ENCODE data around the gene COA7.
A peak's percentile ranks its signal among the peaks of the same experiment; 100 is the strongest.
"Not testable (repeated sequence)": the region's sequence is repeated elsewhere in the genome, so short reads cannot be mapped to it uniquely, and the experiment has no call there.

COA7 gene

DNA sequence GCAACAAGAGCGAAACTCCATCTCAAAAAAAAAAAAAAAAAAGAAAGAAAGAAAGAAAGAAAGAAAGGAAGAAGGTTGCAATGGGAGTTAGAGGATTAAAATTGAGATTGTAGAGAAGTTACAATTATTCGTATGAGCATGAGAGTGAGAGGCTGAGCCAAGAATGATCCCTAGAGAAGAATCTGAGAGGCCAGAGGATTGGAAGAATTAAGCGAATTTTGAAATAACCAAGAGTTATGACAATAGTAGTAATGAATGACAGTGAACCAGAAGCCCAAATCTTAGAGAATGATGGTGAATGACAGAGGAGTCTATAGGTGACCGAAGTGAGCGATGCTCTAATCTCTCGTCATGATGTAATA is 27.7 kb upstream of the COA7 start:
- Histone ChIP-seq H3K9me3 (no peaks in the 10 kb centered on the region), H3K36me3 (replicated peaks) (no peaks in the 10 kb centered on the region), H3K4me1 (peaks cover 22% of the 10 kb centered on the region), H3K27me3 (ENCODE audit: low read depth) (no peaks in the 10 kb centered on the region), H3K4me3 (peak overlapping the region; percentile 56)
- in situ Hi-C loops (cut with MboI; ENCODE audit: low sequenced_read_pairs), result no loop called here
- no peak for DNase-seq (ENCODE audit: low spot score in 2 of 2)

DNA sequence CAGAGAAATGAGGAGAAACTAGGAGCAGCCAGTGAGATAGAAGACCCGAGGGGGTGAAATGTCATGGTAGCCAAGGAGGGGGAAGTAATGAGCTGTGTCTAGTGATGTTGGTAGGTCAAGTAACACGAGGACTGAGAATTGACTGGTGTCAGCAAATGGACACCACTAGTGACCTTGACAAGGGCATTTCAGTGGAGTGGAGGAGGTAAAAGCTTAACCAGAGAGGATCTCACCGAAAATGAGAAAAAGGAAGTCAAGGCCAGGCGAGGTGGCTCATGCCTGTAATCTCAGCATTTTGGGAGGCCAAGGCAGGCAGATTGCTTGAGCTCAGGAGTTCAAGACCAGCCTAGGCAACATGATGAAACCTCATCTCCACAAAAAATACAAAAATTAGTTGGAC is 25.1 kb upstream of the COA7 start:
- H3K4me3 ChIP-seq, result no peak overlapping the region
- peaks cover 11% of the 10 kb centered on the region for H3K4me1 ChIP-seq
- no peaks in the 10 kb centered on the region for H3K36me3 ChIP-seq (replicated peaks)
- no peaks in the 10 kb centered on the region for H3K9me3 ChIP-seq
- in situ Hi-C loops (cut with MboI; ENCODE audit: low sequenced_read_pairs), result no loop called here
- peaks cover 6% of the 10 kb centered on the region; the same call in 1 of the 2 replicates for H3K27me3 ChIP-seq (ENCODE audit: low read depth)
- DNase-seq (ENCODE audit: low spot score in 2 of 2), result no peak

GRCh38 chr1:52715296-52715695 is 17.1 kb upstream of the COA7 start:
- H3K4me3 ChIP-seq; DNase-seq (ENCODE audit: low spot score in 2 of 2); H3K27me3 ChIP-seq (ENCODE audit: low read depth); H3K9me3 ChIP-seq; H3K4me1 ChIP-seq; in situ Hi-C loops (cut with MboI; ENCODE audit: low sequenced_read_pairs); H3K36me3 ChIP-seq (replicated peaks): not testable (repeated sequence)

DNA sequence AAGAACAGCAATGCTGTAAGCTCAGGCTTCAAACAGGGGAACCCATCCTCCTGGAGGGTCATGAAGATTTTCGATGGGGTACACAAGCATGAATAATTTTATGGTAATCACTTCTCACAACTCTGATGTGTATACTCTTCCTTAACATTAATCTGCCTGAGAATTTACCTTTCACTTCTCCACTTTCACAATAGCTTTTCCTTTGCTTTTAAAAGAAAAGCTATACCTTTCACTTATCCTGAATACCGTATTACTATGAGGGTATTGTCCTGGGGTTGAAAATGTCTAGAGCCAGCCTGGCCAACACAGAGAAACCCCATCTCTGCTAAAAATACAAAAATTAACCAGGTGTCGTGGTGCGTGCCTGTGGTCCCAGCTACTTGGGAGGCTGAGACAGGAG is 15.4 kb upstream of the COA7 start:
- no peak for DNase-seq (ENCODE audit: low spot score in 2 of 2)
- no peaks in the 10 kb centered on the region for H3K4me1 ChIP-seq
- no peaks in the 10 kb centered on the region for H3K36me3 ChIP-seq (replicated peaks)
- no peaks in the 10 kb centered on the region for H3K27me3 ChIP-seq (ENCODE audit: low read depth)
- in situ Hi-C loops (cut with MboI; ENCODE audit: low sequenced_read_pairs), result no loop called here
- no peaks in the 10 kb centered on the region for H3K9me3 ChIP-seq
- H3K4me3 ChIP-seq, result no peak overlapping the region

DNA sequence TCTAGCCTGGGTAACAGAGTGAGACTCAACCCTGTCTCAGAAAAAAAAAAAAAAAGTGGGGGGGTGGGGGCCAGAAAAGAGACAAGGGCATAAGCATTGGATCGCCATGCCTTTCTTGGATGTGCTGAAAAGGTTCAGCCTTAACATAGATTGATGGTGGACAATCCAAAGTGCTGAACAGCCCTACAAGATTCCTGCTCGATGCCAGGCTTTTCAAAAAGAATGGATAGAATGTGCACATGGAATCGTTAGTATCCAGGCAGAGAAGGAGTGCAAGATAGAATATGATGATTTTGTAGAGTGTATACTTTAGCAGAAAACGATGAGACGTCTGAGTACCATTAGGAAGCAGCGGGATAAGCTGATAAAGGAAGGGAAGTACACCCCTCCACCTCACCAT is 10.9 kb upstream of the COA7 start:
- H3K36me3 ChIP-seq (replicated peaks), result no peaks in the 10 kb centered on the region
- in situ Hi-C loops (cut with MboI; ENCODE audit: low sequenced_read_pairs), result loop anchor here (10.0 kb wide), 1 partner anchor 476 kb away; no protein-coding TSS in a partner anchor
- H3K9me3 ChIP-seq, result no peaks in the 10 kb centered on the region
- DNase-seq (ENCODE audit: low spot score in 2 of 2), result no peak
- no peaks in the 10 kb centered on the region for H3K4me1 ChIP-seq
- no peaks in the 10 kb centered on the region for H3K27me3 ChIP-seq (ENCODE audit: low read depth)
- H3K4me3 ChIP-seq, result no peak overlapping the region

GRCh38 chr1:52707927-52708655 is 9.9 kb upstream of the COA7 start:
- in situ Hi-C loops (cut with MboI; ENCODE audit: low sequenced_read_pairs), result loop anchor here (10.0 kb wide), 1 partner anchor 477 kb away; no protein-coding TSS in a partner anchor
- H3K4me3 ChIP-seq, result no peak overlapping the region
- H3K27me3 ChIP-seq (ENCODE audit: low read depth), result no peaks in the 10 kb centered on the region
- peak; percentile 26 to 39 for DNase-seq (ENCODE audit: low spot score in 2 of 2)
- no peaks in the 10 kb centered on the region for H3K36me3 ChIP-seq (replicated peaks)
- H3K4me1 ChIP-seq, result no peaks in the 10 kb centered on the region
- H3K9me3 ChIP-seq, result no peaks in the 10 kb centered on the region

DNA sequence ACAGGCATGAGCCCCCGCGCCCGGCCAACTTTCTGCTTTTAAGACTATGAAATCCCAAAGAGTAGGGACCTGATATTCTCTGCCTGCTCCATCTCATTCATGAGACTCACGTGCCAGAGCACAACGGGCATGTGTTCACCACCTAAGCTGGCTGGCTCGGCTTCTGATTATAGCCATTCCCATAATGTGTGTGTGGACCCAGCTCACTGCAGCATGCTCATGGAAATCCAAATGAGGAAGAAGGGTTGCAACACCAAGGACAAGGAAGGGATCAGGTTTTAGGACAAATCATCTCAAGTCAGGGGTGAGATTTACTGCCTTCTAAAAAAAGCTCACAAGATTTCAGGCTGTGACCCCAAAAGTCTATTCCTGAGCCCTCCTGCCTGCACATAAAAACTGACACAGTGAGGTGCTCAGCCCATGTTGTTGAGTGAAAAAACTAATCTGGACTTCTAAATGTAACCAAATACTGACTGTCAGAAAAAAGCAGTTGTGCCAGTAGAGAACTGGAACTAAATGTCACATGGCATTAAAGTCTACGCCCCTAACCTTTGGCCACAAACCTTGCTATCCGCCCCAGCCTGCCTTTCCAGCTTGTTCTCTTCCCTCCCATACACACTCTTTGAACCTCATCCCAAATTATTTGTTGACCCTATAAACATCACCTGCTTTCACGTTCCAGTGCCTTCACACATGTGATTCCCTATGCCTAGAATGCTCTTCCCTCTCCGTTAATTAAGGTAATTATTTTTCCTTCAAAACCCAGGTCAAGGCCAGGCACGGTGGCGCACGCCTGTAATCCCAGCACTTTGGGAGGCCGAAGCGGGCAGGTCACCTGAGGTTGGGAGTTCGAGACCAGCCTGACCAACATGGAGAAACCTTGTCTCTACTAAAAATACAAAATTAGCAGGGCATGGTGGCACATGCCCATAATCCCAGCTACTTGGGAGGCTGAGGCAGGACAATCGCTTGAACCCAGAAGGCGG is 9.1 kb upstream of the COA7 start:
- Histone ChIP-seq H3K27me3 (ENCODE audit: low read depth) (no peaks in the 10 kb centered on the region), H3K4me1 (no peaks in the 10 kb centered on the region), H3K9me3 (no peaks in the 10 kb centered on the region), H3K4me3 (no peak overlapping the region), H3K36me3 (replicated peaks) (no peaks in the 10 kb centered on the region)
- DNase-seq (ENCODE audit: low spot score in 2 of 2), result no peak
- in situ Hi-C loops (cut with MboI; ENCODE audit: low sequenced_read_pairs), result loop anchor here (10.0 kb wide), 1 partner anchor 478 kb away; no protein-coding TSS in a partner anchor

GRCh38 chr1:52706136-52706670 is 8.1 kb upstream of the COA7 start:
- H3K27me3 ChIP-seq (ENCODE audit: low read depth), result no peaks in the 10 kb centered on the region
- H3K36me3 ChIP-seq (replicated peaks), result no peaks in the 10 kb centered on the region
- H3K4me1 ChIP-seq, result no peaks in the 10 kb centered on the region
- DNase-seq (ENCODE audit: low spot score in 2 of 2), result no peak
- H3K9me3 ChIP-seq, result no peaks in the 10 kb centered on the region
- in situ Hi-C loops (cut with MboI; ENCODE audit: low sequenced_read_pairs), result loop anchor here (10.0 kb wide), 1 partner anchor 479 kb away; no protein-coding TSS in a partner anchor
- H3K4me3 ChIP-seq, result no peak overlapping the region

DNA sequence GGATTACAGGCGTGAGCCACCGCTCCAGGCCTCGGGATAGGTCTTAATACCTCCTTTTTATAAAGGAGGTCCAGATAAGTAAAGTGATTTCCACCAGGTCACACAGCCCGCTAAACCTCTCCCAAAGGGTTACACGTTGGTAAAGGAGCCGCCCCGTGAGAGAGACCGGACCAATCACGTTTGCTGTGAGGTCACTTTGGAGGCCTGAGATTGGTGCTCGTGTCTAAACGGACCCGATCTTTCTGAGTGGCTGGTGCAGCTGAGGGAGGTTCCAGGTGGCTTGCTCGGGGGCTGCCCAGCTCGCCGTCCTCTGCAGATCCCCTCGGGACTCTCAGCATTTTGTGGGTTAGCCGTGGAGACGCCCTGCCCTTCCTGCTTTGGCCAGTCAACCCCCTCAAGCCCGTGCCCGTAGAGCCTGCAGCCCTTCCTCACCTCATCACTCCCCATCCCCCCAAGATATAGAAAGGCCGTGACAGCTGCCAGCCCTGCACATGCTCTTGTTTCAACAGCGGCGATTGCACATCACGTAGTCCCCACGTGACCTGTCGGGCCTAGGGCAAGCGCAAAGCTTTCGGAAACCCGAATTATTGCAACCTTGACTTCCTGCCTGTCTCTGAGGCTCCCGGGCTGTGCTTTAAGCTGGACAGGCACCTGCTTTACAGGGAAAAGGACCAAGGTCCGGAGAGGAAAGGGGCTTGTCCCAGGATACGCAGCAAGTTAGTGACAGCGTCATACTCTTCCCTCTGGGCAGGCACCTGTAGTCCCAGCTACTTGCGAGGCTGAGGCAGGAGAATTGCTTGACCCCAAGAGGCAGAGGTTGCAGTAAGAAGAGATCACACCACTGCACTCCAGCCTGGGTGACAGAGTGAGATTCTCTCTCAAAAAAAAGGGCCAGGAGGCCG is 5.0 kb upstream of the COA7 start:
- H3K4me1 ChIP-seq, result peaks cover 6% of the 10 kb centered on the region
- H3K9me3 ChIP-seq, result no peaks in the 10 kb centered on the region
- DNase-seq (ENCODE audit: low spot score in 2 of 2), result peak in 1 of 2 experiments; percentile 18
- no peaks in the 10 kb centered on the region for H3K36me3 ChIP-seq (replicated peaks)
- in situ Hi-C loops (cut with MboI; ENCODE audit: low sequenced_read_pairs), result loop anchor here (10.0 kb wide), 1 partner anchor 482 kb away; no protein-coding TSS in a partner anchor
- no peaks in the 10 kb centered on the region for H3K27me3 ChIP-seq (ENCODE audit: low read depth)
- H3K4me3 ChIP-seq, result no peak overlapping the region

- in situ Hi-C loops (cut with MboI; ENCODE audit: low sequenced_read_pairs), result loop anchor here (25.0 kb wide), 2 partner anchors 283 to 808 kb away; partner anchors contain the start of genes NRDC, ORC1 and PRPF38A
- peaks cover 33% of the 10 kb centered on the region for H3K36me3 ChIP-seq (replicated peaks)
- no peak overlapping the region for H3K4me3 ChIP-seq
- no peak for DNase-seq (ENCODE audit: low spot score in 2 of 2)
- H3K9me3 ChIP-seq, result peaks cover 4% of the 10 kb centered on the region; the same call in 1 of the 2 replicates
- peaks cover 12% of the 10 kb centered on the region for H3K4me1 ChIP-seq
- H3K27me3 ChIP-seq (ENCODE audit: low read depth), result no peaks in the 10 kb centered on the region
These were observed 2.5 kb downstream of the COA7 start for GRCh38 chr1:52695627-52696026.

GRCh38 chr1:52693843-52694242 is 4.3 kb downstream of the COA7 start:
- in situ Hi-C loops (cut with MboI; ENCODE audit: low sequenced_read_pairs), result loop anchor here (25.0 kb wide), 2 partner anchors 282 to 807 kb away; partner anchors contain the start of genes NRDC, ORC1 and PRPF38A
- Histone ChIP-seq H3K36me3 (replicated peaks) (peaks cover 47% of the 10 kb centered on the region), H3K9me3 (peaks cover 4% of the 10 kb centered on the region; the same call in 1 of the 2 replicates), H3K27me3 (ENCODE audit: low read depth) (no peaks in the 10 kb centered on the region), H3K4me3 (no peak overlapping the region), H3K4me1 (peaks cover 12% of the 10 kb centered on the region)
- no peak for DNase-seq (ENCODE audit: low spot score in 2 of 2)

DNA sequence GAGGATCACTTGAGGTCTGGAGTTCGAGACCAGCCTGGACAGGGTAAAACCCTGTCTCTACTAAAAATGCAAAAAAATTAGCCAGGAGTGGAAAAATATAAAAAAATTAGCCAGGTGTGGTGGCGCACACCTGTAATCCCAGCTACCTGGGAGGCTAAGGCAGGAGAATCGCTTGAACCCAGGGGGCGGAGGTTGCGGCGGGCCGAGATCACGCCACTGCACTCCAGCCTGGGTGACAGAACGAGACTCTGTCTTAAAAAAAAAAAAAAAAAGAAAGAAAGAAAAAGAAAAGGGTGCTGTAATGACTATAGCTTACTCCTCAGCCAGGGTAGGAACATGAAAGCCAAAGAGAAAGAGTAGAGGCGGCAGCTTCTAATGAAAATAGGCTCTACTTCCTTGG is 4.8 kb downstream of the COA7 start:
- H3K36me3 ChIP-seq (replicated peaks), result peaks cover 52% of the 10 kb centered on the region
- DNase-seq (ENCODE audit: low spot score in 2 of 2); H3K4me1 ChIP-seq; H3K4me3 ChIP-seq; H3K27me3 ChIP-seq (ENCODE audit: low read depth); H3K9me3 ChIP-seq: not testable (repeated sequence)
- in situ Hi-C loops (cut with MboI; ENCODE audit: low sequenced_read_pairs), result loop anchor here (25.0 kb wide), 2 partner anchors 281 to 806 kb away; partner anchors contain the start of genes NRDC, ORC1 and PRPF38A

Data from HAP-1 (cell line).